GM21786 (cell line): ENCODE data around the gene C3orf20.
A peak's percentile ranks its signal among the peaks of the same experiment; 100 is the strongest.

ENCODE experiments used
- ATAC-seq: cut with Tn5 transposase; IDR thresholded peaks from one replicate; pipeline ENCODE4 v1.9.1; 2021; ENCODE audit not compliant: unreplicated experiment

The C3orf20 gene

DNA sequence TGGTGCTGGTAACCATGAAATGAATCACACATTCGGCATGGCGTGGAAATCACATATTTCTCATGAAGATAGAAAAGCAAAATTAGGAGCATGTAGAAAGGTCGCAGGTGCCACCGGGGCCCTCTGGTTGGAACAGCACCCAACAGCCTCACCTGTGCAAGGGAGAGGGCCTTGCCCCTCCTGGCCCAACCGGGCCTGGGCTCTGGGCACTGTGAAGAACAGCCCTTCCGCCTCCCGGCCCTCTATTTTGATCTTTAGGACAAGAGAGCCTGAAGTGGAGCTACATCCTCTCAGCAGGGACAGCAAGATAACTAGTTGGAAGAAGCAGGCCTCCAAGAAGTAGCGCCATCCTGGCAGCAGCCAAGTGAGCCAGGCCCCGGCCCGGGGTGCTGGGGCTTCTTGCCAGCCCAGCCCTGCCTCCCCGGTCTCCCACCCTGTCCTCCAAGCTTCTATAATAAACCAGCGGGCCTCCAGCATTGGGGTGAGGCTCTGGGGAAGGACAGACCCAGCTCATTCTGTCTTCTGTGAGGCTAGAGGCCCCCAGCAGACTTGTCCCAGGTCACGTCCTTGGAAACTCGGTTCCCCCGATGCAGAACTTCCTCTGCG is 97.7 kb downstream of the C3orf20 start:
- ATAC-seq, result no peak

- no peak for ATAC-seq
Observed at GRCh38 chr3:14773281-14773680, 98.3 kb downstream of the C3orf20 start.

GRCh38 chr3:14773691-14774128 is 98.8 kb downstream of the C3orf20 start:
- no peak for ATAC-seq

DNA sequence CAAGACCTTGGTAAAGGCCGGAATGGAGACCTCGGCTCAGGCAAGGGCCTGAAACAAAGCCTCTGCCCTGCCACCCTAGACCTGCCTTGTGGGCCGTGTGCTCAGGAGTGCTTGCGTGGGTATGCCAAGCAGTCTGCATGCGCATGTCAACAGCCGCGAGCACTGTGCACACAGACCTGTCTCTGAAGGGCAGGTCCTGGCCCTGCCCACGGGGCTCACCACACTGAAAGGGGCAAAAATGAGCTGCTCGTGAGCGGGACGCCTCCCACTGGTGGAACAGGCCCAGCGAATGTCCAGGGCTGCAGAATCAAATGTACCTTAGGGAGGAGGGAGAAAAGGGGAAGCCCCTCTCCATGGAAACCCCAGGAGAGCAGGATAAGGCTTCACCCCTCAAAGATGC is 99.5 kb downstream of the C3orf20 start:
- ATAC-seq, result no peak

GRCh38 chr3:14775011-14775410 is 100.1 kb downstream of the C3orf20 start:
- no peak for ATAC-seq

- ATAC-seq, result no peak
Observed at GRCh38 chr3:14775563-14775962, 100.6 kb downstream of the C3orf20 start.

GRCh38 chr3:14779069-14779685 is 104.2 kb downstream of the C3orf20 start:
- ATAC-seq, result no peak

DNA sequence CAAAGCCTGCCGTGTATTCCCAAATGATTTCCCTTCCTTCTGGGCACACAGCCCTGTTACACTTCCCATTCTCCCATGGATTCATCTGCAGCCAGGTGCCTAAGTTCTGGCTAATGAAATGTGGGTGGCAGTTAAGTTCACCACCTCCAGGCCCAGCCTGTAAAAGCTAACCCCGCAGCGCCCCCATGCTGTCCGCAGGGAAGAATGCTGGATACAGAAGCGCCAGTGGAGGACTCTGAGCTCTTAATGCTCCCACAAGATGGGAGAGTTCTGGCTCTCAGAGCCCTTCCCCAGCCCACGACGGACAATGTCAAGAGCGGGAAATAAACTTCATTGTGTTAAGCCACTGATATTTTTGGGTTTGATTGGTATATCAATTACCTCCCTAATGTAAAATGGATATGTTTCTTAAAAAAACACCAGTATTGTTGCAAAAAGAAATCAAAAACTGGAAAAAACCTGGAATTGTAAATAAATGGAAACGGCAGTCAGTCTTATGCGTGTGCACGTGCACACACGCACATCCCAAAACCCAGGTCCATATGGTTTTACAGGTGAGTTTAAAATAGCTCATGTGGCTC is 106.1 kb downstream of the C3orf20 start:
- peak; percentile 94 for ATAC-seq

- ATAC-seq, result no peak
Observed at GRCh38 chr3:14783480-14784086, 108.6 kb downstream of the C3orf20 start.

- no peak for ATAC-seq
Observed at GRCh38 chr3:14784087-14784681, 109.2 kb downstream of the C3orf20 start.

DNA sequence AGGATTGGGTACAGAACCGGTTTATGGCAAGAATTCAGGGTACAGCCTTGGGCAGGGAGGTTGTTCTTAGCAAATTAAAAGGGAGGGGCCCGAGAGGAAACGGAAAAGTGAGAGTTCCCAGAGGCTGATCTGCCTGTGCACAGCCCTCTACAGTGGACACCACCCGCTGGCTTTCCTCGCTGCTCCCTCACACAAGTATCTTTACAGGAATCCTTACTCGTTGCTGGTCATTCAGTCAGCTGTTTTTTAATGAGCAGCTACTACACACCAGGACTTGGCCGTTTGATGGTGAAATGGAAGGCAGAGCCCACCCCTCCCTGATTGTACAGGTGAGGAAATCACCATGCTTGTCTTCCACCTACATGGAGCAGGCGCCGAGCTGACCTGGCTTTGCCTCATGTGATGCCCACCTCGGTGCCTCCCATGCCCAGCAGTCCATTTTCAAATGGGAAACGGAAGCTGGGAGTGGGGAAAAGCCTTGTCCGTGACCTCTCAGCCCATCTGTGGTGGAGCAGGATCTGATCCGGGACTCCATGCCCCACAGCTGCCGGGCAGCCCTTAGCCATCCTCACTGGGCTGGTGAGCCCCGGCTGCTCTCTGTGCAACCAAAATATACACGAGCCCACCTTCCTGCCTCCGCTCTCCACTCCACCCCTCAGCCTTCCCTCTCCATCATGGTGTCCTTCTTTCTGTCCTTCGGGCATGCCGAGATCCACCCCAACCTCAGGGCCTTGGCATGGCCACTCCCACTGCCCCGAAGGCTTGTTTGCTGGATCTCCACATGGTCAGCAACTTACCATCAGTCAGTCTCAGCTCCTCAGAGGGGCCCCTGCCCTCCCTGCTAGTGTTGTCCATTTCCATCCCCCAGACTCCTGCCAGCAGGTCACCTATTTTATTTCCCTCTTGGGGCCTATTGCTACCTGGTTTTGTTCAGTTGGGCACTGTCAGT is 110.5 kb downstream of the C3orf20 start:
- no peak for ATAC-seq

- no peak for ATAC-seq
Observed at GRCh38 chr3:14786369-14786768, 111.4 kb downstream of the C3orf20 start.

- ATAC-seq, result no peak
Observed at GRCh38 chr3:14787630-14788029, 112.7 kb downstream of the C3orf20 start.

- no peak for ATAC-seq
Observed at GRCh38 chr3:14788644-14789043, 113.7 kb downstream of the C3orf20 start.

DNA sequence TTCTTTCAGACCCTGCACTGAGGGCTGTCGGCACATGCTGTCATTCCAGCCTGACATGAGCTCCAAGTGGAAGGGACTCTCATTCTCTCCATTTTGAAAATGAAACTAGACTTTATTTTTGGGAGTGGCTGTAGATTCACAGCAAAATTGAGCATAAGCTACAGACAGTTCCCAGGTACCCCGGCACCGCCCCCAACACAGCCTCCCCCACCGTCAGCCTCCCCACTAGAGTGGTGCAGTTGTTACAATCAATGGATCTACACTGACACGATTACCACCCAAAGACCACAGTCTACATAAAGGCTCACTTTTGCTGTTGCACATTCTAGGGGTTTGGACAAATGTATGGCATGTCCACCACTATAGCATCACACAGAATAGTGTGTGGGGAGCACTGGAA is 114.3 kb downstream of the C3orf20 start:
- no peak for ATAC-seq

GRCh38 chr3:14789640-14790285 is 114.8 kb downstream of the C3orf20 start:
- ATAC-seq, result no peak

DNA sequence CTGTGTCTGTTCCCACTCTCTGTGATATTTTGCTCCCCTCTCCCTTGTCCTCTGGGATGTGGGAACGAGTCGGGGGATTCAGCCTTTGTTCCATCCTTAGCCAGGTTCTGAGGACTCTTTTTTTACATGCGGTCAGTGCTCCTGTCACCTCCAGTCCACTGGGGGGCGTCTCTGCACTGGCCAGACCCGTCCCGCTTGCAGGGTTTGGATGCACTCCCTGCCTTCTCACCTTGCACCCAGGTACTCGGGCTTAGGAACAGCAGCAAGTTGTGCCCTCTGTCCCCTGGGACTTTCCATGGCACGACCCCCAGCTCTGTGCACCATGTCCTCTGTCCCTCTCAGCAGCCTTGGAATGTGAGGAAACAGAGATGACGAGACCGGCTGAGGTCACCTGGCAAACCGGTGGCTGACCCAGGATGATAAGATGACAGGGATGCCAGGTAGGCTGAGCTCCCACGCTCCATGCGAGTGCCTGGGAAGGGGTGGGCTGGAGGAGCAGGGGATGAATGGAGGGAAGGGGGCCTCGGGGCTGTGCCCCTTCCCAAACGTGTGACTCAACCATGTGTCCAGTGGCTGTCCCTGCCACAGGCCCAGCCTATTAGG is 116.5 kb downstream of the C3orf20 start:
- ATAC-seq, result no peak

DNA sequence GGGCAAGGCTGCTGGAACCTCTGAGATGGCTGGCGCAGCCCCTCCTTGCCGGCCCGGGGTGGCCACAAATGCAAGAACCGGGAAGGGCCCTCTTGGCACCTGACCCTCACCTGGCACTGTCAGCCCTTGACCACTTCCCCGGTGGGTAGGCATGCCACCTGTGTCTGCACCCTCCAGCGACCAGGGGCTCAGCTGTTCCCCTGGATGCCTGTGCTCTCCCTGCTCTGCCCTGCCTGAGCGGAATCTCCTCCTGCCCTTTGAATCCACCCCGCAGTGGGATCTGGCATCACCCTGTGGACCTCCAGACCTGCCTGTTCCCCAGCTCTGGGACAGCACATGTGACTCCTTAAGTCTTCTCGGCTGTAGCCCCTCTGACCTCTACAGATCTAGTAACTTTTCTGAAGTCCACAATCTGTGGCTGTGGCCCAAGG is 117.8 kb downstream of the C3orf20 start:
- ATAC-seq, result no peak

- ATAC-seq, result no peak
Observed at GRCh38 chr3:14793126-14793857, 118.4 kb downstream of the C3orf20 start.
